Measurements from ENCODE around the gene COBLL1.

DNA sequence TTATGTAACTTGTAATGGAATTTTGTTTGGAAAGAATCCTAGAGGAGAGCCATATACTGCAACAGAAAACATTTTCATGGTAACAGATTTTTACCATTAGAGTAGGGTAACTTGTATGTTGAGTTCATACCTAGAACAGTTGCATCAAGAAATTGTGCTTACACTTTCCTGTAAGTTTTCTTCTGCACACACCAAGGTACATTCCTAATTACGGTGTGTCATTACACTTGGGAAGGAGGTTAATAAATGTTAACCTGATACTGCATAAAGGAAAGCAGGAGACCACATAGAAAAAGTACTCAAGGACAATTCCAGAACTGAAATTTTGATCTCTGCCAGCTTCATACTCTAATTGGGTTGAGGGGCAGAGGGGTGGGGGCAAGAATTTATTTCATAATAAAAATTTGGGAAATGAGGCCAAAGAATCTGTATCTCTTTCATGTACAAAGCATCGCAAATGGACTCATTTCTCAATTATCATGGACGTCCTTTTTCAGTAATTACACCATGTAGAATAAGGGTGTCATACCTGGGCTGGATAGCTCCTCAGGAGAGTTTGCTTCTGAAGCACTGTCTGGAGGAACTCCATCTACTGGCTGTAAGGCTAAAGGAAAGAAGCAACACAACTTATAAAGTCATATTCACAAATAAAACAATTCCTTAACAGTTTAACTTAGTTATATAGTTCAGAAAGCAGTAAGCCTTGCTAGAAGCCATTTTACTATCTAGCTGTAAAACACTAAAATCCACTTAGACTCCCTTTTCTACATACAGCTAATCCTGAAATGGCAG is 137.5 kb downstream of the COBLL1 start:
- no peak for TF ChIP-seq CTCF (IDR thresholded peaks at IDR 0.05)
- no peak for TF ChIP-seq EP300 (IDR thresholded peaks at IDR 0.05)
- no peak for TF ChIP-seq POLR2A (IDR thresholded peaks at IDR 0.05; ENCODE audit: low read depth)
